Measurements from ENCODE around the gene MTF2.

DNA sequence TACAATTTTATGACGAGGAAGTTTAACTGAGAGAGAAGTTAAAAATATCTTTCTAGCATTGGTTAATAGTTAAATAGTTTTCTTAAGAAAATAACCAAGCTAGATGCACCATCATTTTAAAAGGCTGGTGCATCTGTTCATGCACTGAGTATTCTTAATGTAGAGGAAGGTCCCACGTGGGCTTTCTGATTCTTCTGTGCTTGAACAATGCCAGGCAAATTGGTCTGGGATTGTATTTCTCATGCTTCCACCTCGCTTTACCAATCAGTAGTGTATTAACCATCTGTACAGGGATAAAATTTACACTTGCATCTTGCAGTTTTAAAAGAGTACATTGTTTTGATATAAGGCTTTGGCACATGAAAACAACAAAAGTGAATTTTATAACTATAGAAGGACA lies 47.4 kb upstream of the MTF2 start:
- no peak for TF ChIP-seq CTCF (conservative IDR thresholded peaks at IDR 0.05; ENCODE audit: low read depth in 2 of 2)
- TF ChIP-seq CREB1 (CRISPR knock-in tag; IDR thresholded peaks at IDR 0.05; ENCODE audit: low read depth), result no peak
- no peak for TF ChIP-seq EZH2 (IDR thresholded peaks at IDR 0.05; ENCODE audit: low read depth, unreplicated experiment)
- TF ChIP-seq EZH2phosphoT487 (IDR thresholded peaks at IDR 0.05; ENCODE audit: unreplicated experiment), result no peak
- no peak for TF ChIP-seq POLR2AphosphoS5 (IDR thresholded peaks at IDR 0.05; ENCODE audit: low read depth)
